Ovary (tissue), 9 donors: ENCODE data around the gene CRELD2. TPM values are rescaled to one million over a fixed set of nuclear protein-coding genes. Genes with fewer than 3 reads are reported as not detected.

ENCODE experiments used
- DNase-seq, 5 donors: peaks; one replicate each; pipeline ENCODE4 v3.0.0-alpha.2; 2019 to 2020
- H3K27ac ChIP-seq, 2 donors: fragments of 200-600 bp; one replicate each; pipeline versions ENCODE4 v1.5.1 to v1.8.0; 2019 to 2022
- H3K27me3 ChIP-seq: fragments of 200-600 bp; one replicate; pipeline ENCODE4 v1.8.0; 2022
- H3K36me3 ChIP-seq: fragments of 200-600 bp; sonication (generic); one replicate; pipeline ENCODE4 v1.5.1; 2019
- H3K4me1 ChIP-seq: one replicate; pipeline ENCODE4 v1.8.1; 2013; ENCODE audit warnings: mild to moderate bottlenecking, moderate library complexity; ENCODE audit not compliant: insufficient read depth
- H3K4me3 ChIP-seq: fragments of 200-600 bp; sonication (generic); one replicate; pipeline ENCODE4 v1.5.1; 2017
- H3K9me3 ChIP-seq, 2 donors: fragments of 200-600 bp in 1 of 2; sonication (generic) in 1 of 2; one replicate each; pipeline versions ENCODE4 v1.5.1 to v1.8.1; 2013 to 2019; ENCODE audit warnings: mild to moderate bottlenecking in 1 of 2, moderate library complexity in 1 of 2
- EP300 ChIP-seq: sonication (generic); formaldehyde crosslinking; IDR thresholded peaks from one replicate; pipeline ENCODE4 v1.6.1; 2017; ENCODE audit warnings: antibody characterized with exemption
- POLR2A ChIP-seq: fragments of 450-650 bp; IDR thresholded peaks from one replicate; pipeline ENCODE4 v1.6.1; 2017; ENCODE audit warnings: antibody characterized with exemption, mild to moderate bottlenecking, moderate library complexity
- WGBS, 3 donors: extraction: QIAGEN DNeasy Blood & Tissue Kit in 1 of 3; methylation state at CpG; one replicate each; pipeline versions ENCODE4 v1.1.5 to v1.1.7; 2013 to 2017; 5-methylcytosine and 5-hydroxymethylcytosine counted together
- intact Hi-C, 4 donors: fragments of 100-400 bp; cut with DNase I; formaldehyde crosslinking; loops; one replicate each; pipeline versions ENCODE4 v1.11.0 to v1.15.1; 2022 to 2023
- microRNA-seq, 3 donors: library from miRNA; unstranded; fragments of <30 nt; microRNA quantifications; one replicate each; pipeline versions ENCODE4 to v1.2.0, GENCODE V29; 2019 to 2020
- polyA plus RNA-seq, 2 donors: library from polyadenylated mRNA; stranded (reverse); fragments of 200-250 nt in 1 of 2; fragments of 350-450 nt in 1 of 2; fragmentation: Illumina TruSeq in 1 of 2; extraction: RNeasy Lipid Tissue Mini Kit (QIAGEN cat#74804) in 1 of 2; gene quantifications; one replicate each; pipeline ENCODE4 v1.2.3, GENCODE V29; 2013 to 2014
- small RNA-seq: library from RNA; depleted of rRNA; stranded (forward); fragments of <200 nt; gene quantifications from one replicate; pipeline ENCODE3, GENCODE V24; 2016
- total RNA-seq, 7 donors: library from RNA; depleted of rRNA in 2 of 7; stranded (reverse); fragments of >200 nt in 2 of 7; fragmentation: NEBNext Ultra II Directional in 3 of 7; extraction: Animal tissue kit (Norgen Biotek cat#: 25700) in 3 of 7; gene quantifications; one replicate each; pipeline versions ENCODE4 v1.1.0 to v1.2.4, GENCODE V29; 2016 to 2023
- TF ChIP-seq, protein P1 (sequence below), 3 donors: fragments of 450-650 bp in 2 of 3; fragments of 200-600 bp in 1 of 3; IDR thresholded peaks; one replicate each; pipeline versions ENCODE4 v1.5.1 to v1.8.0; 2016 to 2022; ENCODE audit warnings: antibody characterized with exemption in 3 of 3, mild to moderate bottlenecking in 1 of 3
- donor health status: DM: no; HTN: no; CAD: no; lungs with moderate emphysema.
- donor health status: DM: no; HTN: no; CAD: no.
- donor health status: Bipolar disorder and iron deficiency.
- donor health status: DM: yes; HTN: yes; CAD: no.
- donor health status: DM: no; HTN: no; CAD: no.
- donor health status: DM: yes; HTN: yes; CAD: no.

CRELD2 gene
- total and polyA plus RNA-seq, 9 donors: 9.5 to 53.4 (median 24.6) TPM

DNA sequence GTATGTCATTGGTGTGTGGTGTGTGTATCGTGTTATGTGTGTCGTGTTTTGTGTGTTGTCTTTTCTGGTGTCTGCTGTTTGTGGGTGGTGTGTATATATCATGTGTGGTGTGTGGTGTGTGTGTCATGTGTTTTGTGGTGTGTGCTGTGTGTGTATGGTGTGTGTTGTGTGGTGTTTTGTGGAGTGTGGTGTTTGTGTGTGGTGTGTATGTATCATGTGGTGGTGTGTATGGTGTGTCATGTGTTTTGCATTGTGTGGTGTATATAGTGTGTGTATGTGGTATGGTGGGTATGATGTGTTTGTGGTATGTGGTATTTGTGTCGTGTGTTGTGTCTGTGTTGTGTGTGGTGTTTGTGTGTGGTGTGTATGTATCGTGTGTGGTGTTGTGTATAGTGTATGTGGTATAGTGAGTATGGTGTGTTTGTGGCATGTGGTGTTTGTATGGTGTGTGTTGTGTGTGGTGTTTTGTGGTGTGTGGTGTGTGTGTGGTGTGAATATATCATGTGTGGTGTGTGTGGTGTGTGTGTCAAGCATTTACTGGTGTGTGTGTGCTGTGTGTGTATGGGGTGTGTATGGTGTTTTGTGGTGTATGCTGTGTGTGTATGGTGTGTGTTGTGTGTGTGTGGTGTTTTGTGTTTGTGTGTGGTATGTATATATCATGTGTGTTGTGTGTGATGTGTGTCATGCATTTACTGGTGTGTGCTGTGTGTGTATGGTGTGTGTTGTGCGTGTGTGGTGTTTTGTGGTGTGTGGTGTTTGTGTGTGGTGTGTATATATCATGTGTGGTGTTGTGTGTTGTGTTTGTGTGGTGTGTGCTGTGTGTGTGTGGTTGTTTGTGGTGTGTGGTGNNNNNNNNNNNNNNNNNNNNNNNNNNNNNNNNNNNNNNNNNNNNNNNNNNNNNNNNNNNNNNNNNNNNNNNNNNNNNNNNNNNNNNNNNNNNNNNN is 54.9 kb downstream of the CRELD2 start:
- DNase-seq: no peak
- 83 to 88% (median 83%) methylated on average over 5 of the region's 5 CpGs for WGBS, 3 donors
- Histone ChIP-seq H3K36me3 (no peaks in the 10 kb centered on the region), H3K27ac (no peak overlapping the region), H3K4me3 (no peak overlapping the region), H3K9me3 (no peaks in the 10 kb centered on the region), H3K4me1 (peaks cover 8% of the 10 kb centered on the region), H3K27me3 (no peaks in the 10 kb centered on the region)
- intact Hi-C loops: loop anchor here in 2 of 4 donors (5.0 kb wide), 2 partner anchors 36 to 41 kb away; no protein-coding TSS in a partner anchor
- TF ChIP-seq, protein P1, sequence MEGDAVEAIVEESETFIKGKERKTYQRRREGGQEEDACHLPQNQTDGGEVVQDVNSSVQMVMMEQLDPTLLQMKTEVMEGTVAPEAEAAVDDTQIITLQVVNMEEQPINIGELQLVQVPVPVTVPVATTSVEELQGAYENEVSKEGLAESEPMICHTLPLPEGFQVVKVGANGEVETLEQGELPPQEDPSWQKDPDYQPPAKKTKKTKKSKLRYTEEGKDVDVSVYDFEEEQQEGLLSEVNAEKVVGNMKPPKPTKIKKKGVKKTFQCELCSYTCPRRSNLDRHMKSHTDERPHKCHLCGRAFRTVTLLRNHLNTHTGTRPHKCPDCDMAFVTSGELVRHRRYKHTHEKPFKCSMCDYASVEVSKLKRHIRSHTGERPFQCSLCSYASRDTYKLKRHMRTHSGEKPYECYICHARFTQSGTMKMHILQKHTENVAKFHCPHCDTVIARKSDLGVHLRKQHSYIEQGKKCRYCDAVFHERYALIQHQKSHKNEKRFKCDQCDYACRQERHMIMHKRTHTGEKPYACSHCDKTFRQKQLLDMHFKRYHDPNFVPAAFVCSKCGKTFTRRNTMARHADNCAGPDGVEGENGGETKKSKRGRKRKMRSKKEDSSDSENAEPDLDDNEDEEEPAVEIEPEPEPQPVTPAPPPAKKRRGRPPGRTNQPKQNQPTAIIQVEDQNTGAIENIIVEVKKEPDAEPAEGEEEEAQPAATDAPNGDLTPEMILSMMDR (IDR thresholded peaks at IDR 0.05): no peak
- TF ChIP-seq EP300 (no peak), POLR2A (no peak)

DNA sequence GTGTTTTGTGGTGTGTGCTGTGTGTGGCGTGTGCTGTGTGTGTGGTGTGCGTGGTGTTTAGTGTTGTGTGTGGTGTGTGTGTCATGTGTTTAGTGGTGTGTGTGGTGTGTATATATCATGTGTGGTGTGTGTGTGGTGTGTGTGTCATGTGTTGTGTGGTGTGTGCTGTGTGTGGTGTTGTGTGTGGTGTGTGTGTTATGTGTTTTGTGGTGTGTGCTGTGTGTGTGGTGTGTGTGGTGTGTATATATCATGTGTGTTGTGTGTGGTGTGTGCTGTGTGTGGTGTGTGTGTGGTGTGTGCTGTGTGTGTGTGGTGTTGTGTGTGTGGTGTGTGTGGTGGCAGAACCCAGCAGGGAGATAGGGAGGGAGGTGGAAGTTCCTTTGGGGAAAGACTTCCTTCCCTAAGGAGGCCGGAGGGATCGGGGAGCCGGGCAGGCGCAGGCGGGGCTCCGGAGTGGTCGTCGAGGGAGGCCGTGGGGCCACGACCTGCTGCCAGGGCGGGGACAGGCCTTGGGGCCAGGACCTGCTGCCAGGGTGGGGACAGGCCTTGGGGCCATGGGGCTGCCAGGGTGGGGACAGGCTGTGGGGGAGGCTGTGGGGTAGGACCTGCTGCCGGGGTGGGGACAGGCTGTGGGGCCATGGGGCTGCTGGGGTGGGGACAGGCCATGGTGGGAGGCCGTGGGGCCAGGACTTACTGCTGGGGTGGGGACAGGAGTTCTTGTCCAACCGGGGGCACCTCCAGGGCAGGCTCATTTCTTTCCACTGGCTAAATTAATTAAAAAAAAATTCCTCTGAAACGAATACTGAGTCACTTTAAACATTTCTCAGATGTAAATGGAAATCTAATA is 57.3 kb downstream of the CRELD2 start:
- peaks cover 2% of the 10 kb centered on the region for H3K4me1 ChIP-seq
- H3K9me3 ChIP-seq: no peaks in the 10 kb centered on the region
- H3K27me3 ChIP-seq: no peaks in the 10 kb centered on the region
- H3K27ac ChIP-seq: peak overlapping the region in 1 of 2 donors; percentile 38
- intact Hi-C loops: no loop called here
- WGBS, 3 donors: 32 to 38% (median 35%) methylated on average over 17 of the region's 17 CpGs
- no peak overlapping the region for H3K4me3 ChIP-seq
- peak in 4 of 5 donors; percentile 15 to 31 (median 24) for DNase-seq
- no peaks in the 10 kb centered on the region for H3K36me3 ChIP-seq
- TF ChIP-seq POLR2A: no peak
- no peak for TF ChIP-seq EP300
- TF ChIP-seq, protein P1 (IDR thresholded peaks at IDR 0.05): no peak

DNA sequence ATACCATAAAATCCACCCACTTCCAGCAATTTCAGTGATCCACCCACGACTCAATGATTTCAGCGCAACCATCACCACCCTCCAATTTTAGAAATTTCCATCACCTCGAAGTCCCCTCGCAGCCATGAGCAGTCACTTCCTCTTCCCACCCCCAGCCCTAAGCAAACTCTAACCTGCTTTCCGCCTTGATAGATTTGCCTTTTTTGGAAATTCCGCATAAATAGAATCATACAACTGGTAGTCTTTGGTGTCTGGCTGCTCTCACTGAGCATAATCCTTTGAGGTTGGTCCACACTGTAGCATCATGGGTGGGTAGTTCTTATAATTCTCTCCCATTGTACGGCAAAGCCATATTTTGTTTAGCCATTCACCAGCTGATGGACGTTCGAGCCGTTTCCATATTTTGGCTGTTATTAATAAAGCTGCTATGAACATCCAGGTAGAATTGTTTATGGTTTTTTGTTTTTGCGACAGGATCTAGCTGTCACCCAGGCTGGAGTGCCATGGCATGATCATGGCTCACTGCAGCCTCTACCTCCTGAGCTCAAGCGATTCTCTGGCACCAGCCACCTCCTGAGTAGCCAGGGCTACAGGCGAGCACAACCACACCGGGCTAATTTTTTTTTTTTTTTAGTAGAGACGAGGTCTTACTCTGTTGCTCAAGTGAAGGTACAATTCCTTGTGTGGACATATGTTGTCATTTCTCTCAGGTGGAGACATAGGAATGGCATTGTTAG is 58.2 kb downstream of the CRELD2 start:
- Histone ChIP-seq H3K9me3 (no peaks in the 10 kb centered on the region), H3K4me3 (no peak overlapping the region), H3K27me3 (no peaks in the 10 kb centered on the region), H3K36me3 (no peaks in the 10 kb centered on the region), H3K4me1 (peaks cover under 1% of the 10 kb centered on the region), H3K27ac (no peak overlapping the region)
- 46 to 55% (median 50%) methylated on average over 15 of the region's 15 CpGs for WGBS, 3 donors
- no peak for TF ChIP-seq EP300
- no peak for TF ChIP-seq POLR2A
- TF ChIP-seq, protein P1 (IDR thresholded peaks at IDR 0.05): no peak
- no peak for DNase-seq
- intact Hi-C loops: no loop called here

Small RNAs within 50 kb of the gene (microRNA-seq; reads per million reads assigned to microRNA genes)
- gene MIR6821: 0 reads per million in 3 donors

Small RNAs within 50 kb of the gene (small RNA-seq; reads per million reads assigned to genes)
- gene MIR6821: not detected

Other genes starting within 250 kb of the CRELD2 start
- gene BRD1, start 90.8 kb upstream of the CRELD2 start, total RNA-seq: 10 to 100 TPM; 27.3 to 45.6 (median 40.2) TPM
- gene BRD1, start 90.8 kb upstream of the CRELD2 start, polyA plus RNA-seq: 10 to 100 TPM; 13.6 to 33.4 TPM
- gene ZBED4, start 64.8 kb upstream of the CRELD2 start, total RNA-seq: 1 to 10 TPM; 5.8 to 9.6 (median 8.5) TPM
- 1 to 10 TPM; 3.5 to 4.8 TPM for gene ZBED4, start 64.8 kb upstream of the CRELD2 start, polyA plus RNA-seq
- gene ALG12, start 196 bp upstream of the CRELD2 start, total RNA-seq: 10 to 100 TPM; 10.5 to 19.2 (median 15.5) TPM
- gene ALG12, start 196 bp upstream of the CRELD2 start, polyA plus RNA-seq: 10 to 100 TPM in 1 of 2 donors, 1 to 10 TPM in 1; 3.5 to 10.3 TPM
- gene PIM3, start 42.1 kb downstream of the CRELD2 start, total RNA-seq: 100 to 1,000 TPM in 1 of 7 donors, 10 to 100 TPM in 6; 29.7 to 291 (median 45.3) TPM
- gene PIM3, start 42.1 kb downstream of the CRELD2 start, polyA plus RNA-seq: 10 to 100 TPM in 1 of 2 donors, 1 to 10 TPM in 1; 7.3 to 34.1 TPM
- under 1 TPM in 3 of 7 donors, not detected in 4; 0.10 to 0.18 (median 0.10) TPM for gene IL17REL, start 94.1 kb downstream of the CRELD2 start, total RNA-seq
- under 1 TPM in 1 of 2 donors, not detected in 1; 0.05 TPM for gene IL17REL, start 94.1 kb downstream of the CRELD2 start, polyA plus RNA-seq
- not detected for gene TTLL8, start 139.7 kb downstream of the CRELD2 start, total RNA-seq
- gene TTLL8, start 139.7 kb downstream of the CRELD2 start, polyA plus RNA-seq: not detected
- 1 to 10 TPM in 1 of 7 donors, under 1 TPM in 4, not detected in 2; 0.11 to 1.1 (median 0.35) TPM for gene MLC1, start 166.8 kb downstream of the CRELD2 start, total RNA-seq
- gene MLC1, start 166.8 kb downstream of the CRELD2 start, polyA plus RNA-seq: under 1 TPM; 0.27 to 0.67 TPM
- gene MOV10L1, start 171.4 kb downstream of the CRELD2 start, total RNA-seq: 1 to 10 TPM in 6 of 7 donors, under 1 TPM in 1; 0.94 to 6.3 (median 2.5) TPM
- gene MOV10L1, start 171.4 kb downstream of the CRELD2 start, polyA plus RNA-seq: 1 to 10 TPM; 1.6 to 2.0 TPM